K562 (cell line): Measurements from ENCODE around the gene AP1M1. TPM values are rescaled to one million over a fixed set of nuclear protein-coding genes. Genes with fewer than 3 reads are reported as not detected.
"Not testable (repeated sequence)": the region's sequence is repeated elsewhere in the genome, so short reads cannot be mapped to it uniquely, and the experiment has no call there.

Experiments used
- ATAC-seq: fragments of 200-7000 bp; cut with Tn5 transposase; 3 replicates; pipeline ENCODE4 v1.9.1; 2020; ENCODE audit warnings: moderate library complexity
- BruUV-seq: library from RNA; stranded (reverse); fragments of 400-500 nt; replicated peaks from 2 replicates; lab custom pipeline; 2021; lab: Mats Ljungman, UMichigan
- CTCF ChIA-PET: fragments of 300-600 bp; formaldehyde crosslinking; extraction: SDS; loops from one replicate; lab custom pipeline; 2021; ENCODE audit warnings: low intra/inter-chr PET ratio; lab: Yijun Ruan, JAX
- POLR2A ChIA-PET: fragments of 300-600, 350-650 bp; sonication (Branson Sonifier 250); formaldehyde crosslinking; extraction: SDS; loops from one replicate; lab custom pipeline; 2021; ENCODE audit warnings: antibody characterized with exemption, inconsistent platforms; lab: Yijun Ruan, JAX
- DNase-seq, 4 experiments: peaks; one replicate each; pipeline versions ENCODE4 v3.0.0 to v3.0.0-alpha.2; 2011 to 2018; ENCODE audit warnings: low spot score in 3 of 4, mixed read lengths in 3 of 4; ENCODE audit errors: extremely low read depth in 1 of 4
- FAIRE-seq: peaks from 2 replicates; lab custom pipeline; 2011; peaks lifted over from hg19 to GRCh38; lab: Jason Lieb, UNC
- H2AFZ ChIP-seq: 2 replicates; pipeline ENCODE4 v1.6.0; 2011; ENCODE audit warnings: low read depth, low read length, control low read depth, inconsistent platforms
- H3K27ac ChIP-seq: fragments of 200-600 bp; 3 replicates; pipeline ENCODE4 v1.8.0; 2011; ENCODE audit warnings: low read depth, mild to moderate bottlenecking, control low read depth, inconsistent platforms, low read length, moderate library complexity, mixed read lengths; ENCODE audit errors: extremely low read depth
- H3K27me3 ChIP-seq, 2 experiments: fragments of 300-600 bp in 1 of 2; 2 replicates in 1 of 2; 3 replicates in 1 of 2; pipeline versions ENCODE4 v1.6.0 to v1.8.0; 2011; ENCODE audit warnings: inconsistent platforms in 2 of 2, low read length in 2 of 2, mild to moderate bottlenecking in 1 of 2, mixed read lengths in 1 of 2, moderate library complexity in 1 of 2; ENCODE audit not compliant: control insufficient read depth in 2 of 2, insufficient read depth in 2 of 2
- H3K36me3 ChIP-seq: fragments of 300-600 bp; 3 replicates; pipeline ENCODE4 v1.8.0; 2011; ENCODE audit warnings: mild to moderate bottlenecking, low read length, inconsistent platforms; ENCODE audit not compliant: control insufficient read depth, insufficient read depth
- H3K4me1 ChIP-seq, 2 experiments: fragments of 200-600 bp in 1 of 2; replicated peaks in 1 of 2; 2 replicates in 1 of 2; 3 replicates in 1 of 2; pipeline versions ENCODE4 v1.5.1 to v1.8.0; 2011; ENCODE audit warnings: inconsistent platforms in 2 of 2, low read length in 2 of 2, mild to moderate bottlenecking in 1 of 2, mixed read lengths in 1 of 2, moderate library complexity in 1 of 2; ENCODE audit not compliant: control insufficient read depth in 2 of 2, insufficient read depth in 2 of 2
- H3K4me2 ChIP-seq: 2 replicates; pipeline ENCODE4 v1.6.1; 2011; ENCODE audit warnings: low read length, control low read depth, inconsistent platforms, mixed read lengths; ENCODE audit not compliant: insufficient read depth
- H3K4me3 ChIP-seq: fragments of 200-600 bp; sonication (generic), shearing (Covaris generic); 2 replicates; pipeline ENCODE4 v1.5.1; 2016; ENCODE audit warnings: control low read depth, inconsistent platforms
- H3K79me2 ChIP-seq: fragments of 200-600 bp; 3 replicates; pipeline ENCODE4 v1.8.0; 2011; ENCODE audit warnings: low read length, inconsistent platforms; ENCODE audit not compliant: control insufficient read depth, insufficient read depth
- H3K9ac ChIP-seq, 2 experiments: 2 replicates each; pipeline versions ENCODE4 v1.6.0 to v1.6.1; 2011; ENCODE audit warnings: low read depth in 2 of 2, low read length in 2 of 2, control low read depth in 1 of 2, inconsistent platforms in 1 of 2, mild to moderate bottlenecking in 1 of 2, mixed read lengths in 1 of 2; ENCODE audit not compliant: insufficient read depth in 1 of 2
- H3K9me1 ChIP-seq: one replicate; pipeline ENCODE4 v1.6.0; 2011; ENCODE audit warnings: inconsistent platforms, mild to moderate bottlenecking, low read length, moderate library complexity; ENCODE audit not compliant: control insufficient read depth, insufficient read depth
- H3K9me3 ChIP-seq: replicated peaks from 2 replicates; pipeline ENCODE4 v1.5.1; 2011; ENCODE audit warnings: low read depth, low read length, inconsistent platforms; ENCODE audit not compliant: control insufficient read depth, insufficient read depth
- H4K20me1 ChIP-seq: replicated peaks from 2 replicates; pipeline ENCODE4 v1.6.1; 2011; ENCODE audit warnings: low read length, inconsistent platforms, mixed read lengths; ENCODE audit not compliant: control insufficient read depth, insufficient read depth
- KDM5B ChIP-seq: fragments of 200-600 bp; sonication (generic); IDR thresholded peaks from 2 replicates; pipeline ENCODE4 v1.6.1; 2012; ENCODE audit warnings: low read depth, mild to moderate bottlenecking, moderate library complexity, low read length, control low read depth, inconsistent platforms; ENCODE audit not compliant: insufficient replicate concordance
- PKNOX1 ChIP-seq: fragments of 450-650 bp; IDR thresholded peaks from 2 replicates; pipeline ENCODE4 v1.6.1; 2016
- WGBS: fragments of 100-300 bp; shearing (Covaris generic); methylation state at CpG from one replicate; pipeline ENCODE4 v1.1.6; 2016; ENCODE audit warnings: low coverage, mixed read lengths; ENCODE audit not compliant: insufficient coverage; ENCODE audit errors: missing lambda C conversion rate; 5-methylcytosine and 5-hydroxymethylcytosine counted together
- in situ Hi-C: fragments of 300-500 bp; cut with MboI; formaldehyde crosslinking; loops from 4 replicates; pipeline ENCODE4 v1.15.0; 2018; ENCODE audit warnings: inconsistent platforms, mixed read lengths
- intact Hi-C: fragments of 100-400 bp; cut with micrococcal nuclease; formaldehyde crosslinking; loops from 2 replicates; pipeline ENCODE4 v1.14.2; 2022
- polyA plus RNA-seq, 8 experiments: library from polyadenylated mRNA; depleted of rRNA in 4 of 8; stranded (reverse) in 5 of 8; unstranded in 3 of 8; fragments of >200 nt; fragmentation: Nextera tagmentation in 2 of 8; fragmentation: Illumina TruSeq in 1 of 8; extraction: Ambion mirVana in 2 of 8; extraction: Trizol in 1 of 8; gene quantifications; 2 replicates each; pipeline versions ENCODE4 v1.2.1 to v1.2.3, GENCODE V29; 2011 to 2014; ENCODE audit warnings: inconsistent platforms in 1 of 8, missing spikeins in 1 of 8
- total RNA-seq, 7 experiments: library from RNA; depleted of rRNA in 6 of 7; stranded (reverse); fragments of >200 nt in 6 of 7; fragmentation: Illumina TruSeq in 2 of 7; extraction: Trizol in 2 of 7; gene quantifications; 2 replicates each; pipeline versions ENCODE4 v1.2.1 to v1.2.3, GENCODE V29; 2011 to 2021; ENCODE audit warnings: low replicate concordance in 1 of 7

The AP1M1 gene
- total and polyA plus RNA-seq, 9 of the 15 experiments (the other 6 are each of a cell fraction or from before 2014, with no cell fraction given), result 0.87 to 56.2 (median 29.1) TPM

DNA sequence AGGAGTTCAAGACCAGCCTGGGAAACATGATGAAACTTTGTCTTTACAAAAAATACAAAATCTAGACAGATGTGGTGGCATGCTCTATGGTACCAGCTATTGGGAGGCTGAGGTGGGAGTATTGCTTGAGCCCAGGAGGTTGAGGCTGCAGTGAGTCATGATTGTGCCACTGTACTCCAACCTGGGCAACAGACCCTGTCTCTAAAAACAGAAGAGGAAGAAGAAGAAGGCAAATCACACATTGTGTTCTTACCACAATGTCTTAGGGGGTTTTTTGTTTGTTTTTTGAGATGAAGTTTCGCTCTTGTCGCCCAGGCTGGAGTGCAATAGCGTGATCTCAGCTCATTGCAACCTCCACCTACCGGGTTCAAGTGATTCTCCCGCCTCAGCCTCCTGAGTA is 18.8 kb upstream of the AP1M1 start:
- H3K79me2 ChIP-seq, H3K27ac ChIP-seq, in situ Hi-C loops, POLR2A ChIA-PET, H4K20me1 ChIP-seq, FAIRE-seq, CTCF ChIA-PET, H3K4me1 ChIP-seq, H3K9me1 ChIP-seq, ATAC-seq, H2AFZ ChIP-seq, H3K4me2 ChIP-seq, H3K27me3 ChIP-seq, H3K9ac ChIP-seq, BruUV-seq, DNase-seq, H3K9me3 ChIP-seq, H3K36me3 ChIP-seq, H3K4me3 ChIP-seq, intact Hi-C loops: not testable (repeated sequence)
- 17% methylated on average over 5 of the region's 5 CpGs for WGBS

GRCh38 chr19:16180611-16181010 is 17.1 kb upstream of the AP1M1 start:
- in situ Hi-C loops, result loop anchor here (5.0 kb wide), 2 partner anchors 138 to 553 kb away; no protein-coding TSS in a partner anchor

More at GRCh38 chr19:16180611-16181010, 17.1 kb upstream of the AP1M1 start:
- no peak overlapping the region for H2AFZ ChIP-seq
- ATAC-seq, result no peak
- H3K4me1 ChIP-seq, result peaks cover 0 to 11% of the 10 kb centered on the region in 2 experiments; a peak in 2 of 5 replicates
- ChIA-PET CTCF (interaction anchor here (0.8 to 1.2 kb wide), 2 partner anchors 8 to 139 kb away, joined by 7 read pairs; no protein-coding TSS in a partner anchor), POLR2A (no interaction called here)
- intact Hi-C loops, result loop anchor here (10.0 kb wide), 1 partner anchor 336 kb away; no protein-coding TSS in a partner anchor
- H3K79me2 ChIP-seq, result peaks cover 3% of the 10 kb centered on the region; the same call in 2 of the 3 replicates
- H3K36me3 ChIP-seq, result no peaks in the 10 kb centered on the region
- peaks cover 7% of the 10 kb centered on the region in 2 experiments; a peak in 2 of 5 replicates for H3K27me3 ChIP-seq
- no peak for TF ChIP-seq KDM5B
- TF ChIP-seq PKNOX1, result peak; percentile 51
- BruUV-seq, result no TSS peak
- H3K9me3 ChIP-seq, result no peaks in the 10 kb centered on the region
- no peaks in the 10 kb centered on the region for H3K9me1 ChIP-seq
- H3K27ac ChIP-seq, result no peak overlapping the region
- H4K20me1 ChIP-seq, result no peaks in the 10 kb centered on the region
- DNase-seq, result no peak
- no peak overlapping the region for H3K4me2 ChIP-seq
- no peak overlapping the region for H3K4me3 ChIP-seq
- H3K9ac ChIP-seq, result no peak overlapping the region
- no peak for FAIRE-seq
- WGBS, result 6% methylated on average over 4 of the region's 4 CpGs
